SK-N-SH (cell line): ENCODE data around the gene ZNF592.

ENCODE experiments used
- JUND ChIP-seq: IDR thresholded peaks from 2 replicates; pipeline ENCODE4 v1.4.0; 2012
- POLR2AphosphoS5 ChIP-seq: IDR thresholded peaks from 2 replicates; pipeline ENCODE4 v1.6.1; 2012; ENCODE audit warnings: low read depth, low read length
- TAF1 ChIP-seq: IDR thresholded peaks from 2 replicates; pipeline ENCODE4 v1.6.1; 2012; ENCODE audit warnings: low read depth, mild to moderate bottlenecking, low read length, moderate library complexity, borderline replicate concordance
- TCF12 ChIP-seq: IDR thresholded peaks from 2 replicates; pipeline ENCODE4 v1.4.0; 2012
- TF ChIP-seq, protein P1 (sequence below): fragments of 150-350 bp; IDR thresholded peaks from 2 replicates; pipeline ENCODE4 v1.6.1; 2016; ENCODE audit warnings: mild to moderate bottlenecking, low read depth, low read length
- TF ChIP-seq, protein P2 (sequence below): fragments of 200-600 bp; sonication (generic); IDR thresholded peaks from 2 replicates; pipeline ENCODE4 v1.6.1; 2017; ENCODE audit warnings: antibody characterized with exemption, mild to moderate bottlenecking, moderate library complexity
- TF ChIP-seq, protein P3 (sequence below): fragments of 150-350 bp; IDR thresholded peaks from 2 replicates; pipeline ENCODE4 v1.6.1; 2017; ENCODE audit warnings: antibody characterized with exemption, low read length, low read depth, borderline replicate concordance
- TF ChIP-seq, protein P4 (sequence below): IDR thresholded peaks from 2 replicates; pipeline ENCODE4 v1.6.1; 2012; ENCODE audit warnings: mild to moderate bottlenecking, low read depth, low read length, moderate library complexity

DNA sequence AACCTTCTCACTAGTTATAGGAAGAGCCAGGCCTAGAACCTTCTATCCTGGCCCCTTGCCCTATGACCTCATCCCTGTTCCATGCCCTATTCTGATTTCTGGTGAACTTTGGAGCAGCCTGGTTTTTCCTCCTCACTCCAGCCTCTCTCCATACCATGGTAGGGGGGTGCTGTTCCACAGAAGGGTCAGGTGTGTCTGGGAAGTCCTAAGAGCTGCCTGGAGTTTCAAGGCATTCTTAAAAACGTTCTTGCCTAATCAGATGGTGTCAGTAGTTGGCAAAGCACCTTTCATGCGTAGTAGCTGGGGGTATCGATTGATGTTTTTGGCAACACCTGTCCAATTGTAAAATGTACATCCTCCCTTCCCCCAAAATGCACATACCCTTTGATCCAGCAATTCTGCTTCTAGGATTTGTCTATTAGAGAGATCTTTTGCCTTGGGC, 52.0 kb downstream of the ZNF592 start:
- TF ChIP-seq, protein P1, sequence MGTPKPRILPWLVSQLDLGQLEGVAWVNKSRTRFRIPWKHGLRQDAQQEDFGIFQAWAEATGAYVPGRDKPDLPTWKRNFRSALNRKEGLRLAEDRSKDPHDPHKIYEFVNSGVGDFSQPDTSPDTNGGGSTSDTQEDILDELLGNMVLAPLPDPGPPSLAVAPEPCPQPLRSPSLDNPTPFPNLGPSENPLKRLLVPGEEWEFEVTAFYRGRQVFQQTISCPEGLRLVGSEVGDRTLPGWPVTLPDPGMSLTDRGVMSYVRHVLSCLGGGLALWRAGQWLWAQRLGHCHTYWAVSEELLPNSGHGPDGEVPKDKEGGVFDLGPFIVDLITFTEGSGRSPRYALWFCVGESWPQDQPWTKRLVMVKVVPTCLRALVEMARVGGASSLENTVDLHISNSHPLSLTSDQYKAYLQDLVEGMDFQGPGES, result no peak
- TF ChIP-seq, protein P2, sequence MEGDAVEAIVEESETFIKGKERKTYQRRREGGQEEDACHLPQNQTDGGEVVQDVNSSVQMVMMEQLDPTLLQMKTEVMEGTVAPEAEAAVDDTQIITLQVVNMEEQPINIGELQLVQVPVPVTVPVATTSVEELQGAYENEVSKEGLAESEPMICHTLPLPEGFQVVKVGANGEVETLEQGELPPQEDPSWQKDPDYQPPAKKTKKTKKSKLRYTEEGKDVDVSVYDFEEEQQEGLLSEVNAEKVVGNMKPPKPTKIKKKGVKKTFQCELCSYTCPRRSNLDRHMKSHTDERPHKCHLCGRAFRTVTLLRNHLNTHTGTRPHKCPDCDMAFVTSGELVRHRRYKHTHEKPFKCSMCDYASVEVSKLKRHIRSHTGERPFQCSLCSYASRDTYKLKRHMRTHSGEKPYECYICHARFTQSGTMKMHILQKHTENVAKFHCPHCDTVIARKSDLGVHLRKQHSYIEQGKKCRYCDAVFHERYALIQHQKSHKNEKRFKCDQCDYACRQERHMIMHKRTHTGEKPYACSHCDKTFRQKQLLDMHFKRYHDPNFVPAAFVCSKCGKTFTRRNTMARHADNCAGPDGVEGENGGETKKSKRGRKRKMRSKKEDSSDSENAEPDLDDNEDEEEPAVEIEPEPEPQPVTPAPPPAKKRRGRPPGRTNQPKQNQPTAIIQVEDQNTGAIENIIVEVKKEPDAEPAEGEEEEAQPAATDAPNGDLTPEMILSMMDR, result no peak
- TF ChIP-seq, protein P3, sequence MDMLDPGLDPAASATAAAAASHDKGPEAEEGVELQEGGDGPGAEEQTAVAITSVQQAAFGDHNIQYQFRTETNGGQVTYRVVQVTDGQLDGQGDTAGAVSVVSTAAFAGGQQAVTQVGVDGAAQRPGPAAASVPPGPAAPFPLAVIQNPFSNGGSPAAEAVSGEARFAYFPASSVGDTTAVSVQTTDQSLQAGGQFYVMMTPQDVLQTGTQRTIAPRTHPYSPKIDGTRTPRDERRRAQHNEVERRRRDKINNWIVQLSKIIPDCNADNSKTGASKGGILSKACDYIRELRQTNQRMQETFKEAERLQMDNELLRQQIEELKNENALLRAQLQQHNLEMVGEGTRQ, result no peak
- TF ChIP-seq TCF12, result no peak
- TF ChIP-seq, protein P4, sequence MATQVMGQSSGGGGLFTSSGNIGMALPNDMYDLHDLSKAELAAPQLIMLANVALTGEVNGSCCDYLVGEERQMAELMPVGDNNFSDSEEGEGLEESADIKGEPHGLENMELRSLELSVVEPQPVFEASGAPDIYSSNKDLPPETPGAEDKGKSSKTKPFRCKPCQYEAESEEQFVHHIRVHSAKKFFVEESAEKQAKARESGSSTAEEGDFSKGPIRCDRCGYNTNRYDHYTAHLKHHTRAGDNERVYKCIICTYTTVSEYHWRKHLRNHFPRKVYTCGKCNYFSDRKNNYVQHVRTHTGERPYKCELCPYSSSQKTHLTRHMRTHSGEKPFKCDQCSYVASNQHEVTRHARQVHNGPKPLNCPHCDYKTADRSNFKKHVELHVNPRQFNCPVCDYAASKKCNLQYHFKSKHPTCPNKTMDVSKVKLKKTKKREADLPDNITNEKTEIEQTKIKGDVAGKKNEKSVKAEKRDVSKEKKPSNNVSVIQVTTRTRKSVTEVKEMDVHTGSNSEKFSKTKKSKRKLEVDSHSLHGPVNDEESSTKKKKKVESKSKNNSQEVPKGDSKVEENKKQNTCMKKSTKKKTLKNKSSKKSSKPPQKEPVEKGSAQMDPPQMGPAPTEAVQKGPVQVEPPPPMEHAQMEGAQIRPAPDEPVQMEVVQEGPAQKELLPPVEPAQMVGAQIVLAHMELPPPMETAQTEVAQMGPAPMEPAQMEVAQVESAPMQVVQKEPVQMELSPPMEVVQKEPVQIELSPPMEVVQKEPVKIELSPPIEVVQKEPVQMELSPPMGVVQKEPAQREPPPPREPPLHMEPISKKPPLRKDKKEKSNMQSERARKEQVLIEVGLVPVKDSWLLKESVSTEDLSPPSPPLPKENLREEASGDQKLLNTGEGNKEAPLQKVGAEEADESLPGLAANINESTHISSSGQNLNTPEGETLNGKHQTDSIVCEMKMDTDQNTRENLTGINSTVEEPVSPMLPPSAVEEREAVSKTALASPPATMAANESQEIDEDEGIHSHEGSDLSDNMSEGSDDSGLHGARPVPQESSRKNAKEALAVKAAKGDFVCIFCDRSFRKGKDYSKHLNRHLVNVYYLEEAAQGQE, result no peak
- no peak for TF ChIP-seq POLR2AphosphoS5
- no peak for TF ChIP-seq JUND
- no peak for TF ChIP-seq TAF1
